ENCODE data around the gene WNT7A.

- TF ChIP-seq, protein P1, sequence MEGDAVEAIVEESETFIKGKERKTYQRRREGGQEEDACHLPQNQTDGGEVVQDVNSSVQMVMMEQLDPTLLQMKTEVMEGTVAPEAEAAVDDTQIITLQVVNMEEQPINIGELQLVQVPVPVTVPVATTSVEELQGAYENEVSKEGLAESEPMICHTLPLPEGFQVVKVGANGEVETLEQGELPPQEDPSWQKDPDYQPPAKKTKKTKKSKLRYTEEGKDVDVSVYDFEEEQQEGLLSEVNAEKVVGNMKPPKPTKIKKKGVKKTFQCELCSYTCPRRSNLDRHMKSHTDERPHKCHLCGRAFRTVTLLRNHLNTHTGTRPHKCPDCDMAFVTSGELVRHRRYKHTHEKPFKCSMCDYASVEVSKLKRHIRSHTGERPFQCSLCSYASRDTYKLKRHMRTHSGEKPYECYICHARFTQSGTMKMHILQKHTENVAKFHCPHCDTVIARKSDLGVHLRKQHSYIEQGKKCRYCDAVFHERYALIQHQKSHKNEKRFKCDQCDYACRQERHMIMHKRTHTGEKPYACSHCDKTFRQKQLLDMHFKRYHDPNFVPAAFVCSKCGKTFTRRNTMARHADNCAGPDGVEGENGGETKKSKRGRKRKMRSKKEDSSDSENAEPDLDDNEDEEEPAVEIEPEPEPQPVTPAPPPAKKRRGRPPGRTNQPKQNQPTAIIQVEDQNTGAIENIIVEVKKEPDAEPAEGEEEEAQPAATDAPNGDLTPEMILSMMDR (IDR thresholded peaks at IDR 0.05; ENCODE audit: low read length): no peak
- no peak for TF ChIP-seq EZH2 (IDR thresholded peaks at IDR 0.05; ENCODE audit: borderline replicate concordance, low read length)
These were observed 96.4 kb downstream of the WNT7A start for GRCh38 chr3:13783476-13783875.

All from OCI-LY1 (cell line).